Measurements from ENCODE around the gene PAGE4.

GRCh38 chrX:49812177-49812576 lies 16.9 kb upstream of the PAGE4 start:
- no peak for TF ChIP-seq CTCF (conservative IDR thresholded peaks at IDR 0.05 in 1 of 2, IDR thresholded peaks at IDR 0.05 in 1 of 2; ENCODE audit: low read depth in 1 of 2, low read length in 2 of 2)
- no peak for TF ChIP-seq EZH2 (IDR thresholded peaks at IDR 0.05; ENCODE audit: low read length, missing control alignments)
